ENCODE measurements around the gene IQGAP2. TPM values are rescaled to one million over a fixed set of nuclear protein-coding genes. Genes with fewer than 3 reads are reported as not detected.
"Not testable (repeated sequence)": the region's sequence is repeated elsewhere in the genome, so short reads cannot be mapped to it uniquely, and the experiment has no call there.

IQGAP2 gene
- total RNA-seq, 1 donor from 2014 or later: 28.5 TPM

DNA sequence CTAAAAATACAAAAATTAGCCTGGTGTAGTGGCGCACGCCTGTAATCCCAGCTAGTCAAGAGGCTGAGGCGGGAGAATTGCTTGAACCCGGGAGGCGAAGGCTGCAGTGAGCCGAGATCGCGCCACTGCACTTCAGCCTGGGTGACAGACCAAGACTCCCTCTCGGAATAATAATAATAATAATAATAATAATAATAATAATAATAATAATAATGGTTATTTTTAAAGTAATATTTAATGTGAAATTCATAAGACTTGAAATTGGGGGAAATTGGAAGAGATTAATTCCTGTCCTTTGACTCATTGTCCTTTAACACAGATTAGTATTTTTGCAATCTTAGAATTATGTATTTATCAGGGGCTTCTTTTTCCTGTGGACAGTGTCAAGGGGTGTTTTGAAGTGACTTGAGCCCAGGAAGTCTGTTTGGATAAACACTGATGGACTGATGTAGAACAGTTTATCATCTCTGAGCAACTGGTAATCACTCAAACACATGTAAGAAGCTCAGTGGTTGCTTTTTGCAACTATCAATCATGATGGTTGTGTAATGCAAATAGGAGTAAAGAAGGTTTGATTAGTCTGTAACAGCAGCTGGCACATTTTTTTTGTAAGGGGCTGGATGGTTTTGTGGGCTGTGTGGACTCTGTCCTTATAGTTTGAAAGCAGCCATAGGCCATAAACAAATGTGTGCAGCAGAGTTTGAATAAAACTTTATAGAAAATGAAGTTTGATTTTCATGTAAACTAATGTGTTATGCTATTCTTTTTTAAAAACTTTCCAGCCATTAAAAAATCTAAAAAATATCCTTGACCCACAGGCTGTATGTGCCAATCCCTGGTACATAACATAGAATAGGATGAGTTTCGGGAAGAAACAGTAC lies 126.6 kb downstream of the IQGAP2 start:
- DNase-seq (ENCODE audit: low spot score): no peak

- no peak for DNase-seq (ENCODE audit: low spot score)
These were observed 129.0 kb downstream of the IQGAP2 start for GRCh38 chr5:76532052-76532451.

- DNase-seq (ENCODE audit: low spot score): no peak
These were observed 129.9 kb downstream of the IQGAP2 start for GRCh38 chr5:76532973-76533372.

GRCh38 chr5:76535577-76535976 lies 132.5 kb downstream of the IQGAP2 start:
- DNase-seq (ENCODE audit: low spot score): no peak

DNA sequence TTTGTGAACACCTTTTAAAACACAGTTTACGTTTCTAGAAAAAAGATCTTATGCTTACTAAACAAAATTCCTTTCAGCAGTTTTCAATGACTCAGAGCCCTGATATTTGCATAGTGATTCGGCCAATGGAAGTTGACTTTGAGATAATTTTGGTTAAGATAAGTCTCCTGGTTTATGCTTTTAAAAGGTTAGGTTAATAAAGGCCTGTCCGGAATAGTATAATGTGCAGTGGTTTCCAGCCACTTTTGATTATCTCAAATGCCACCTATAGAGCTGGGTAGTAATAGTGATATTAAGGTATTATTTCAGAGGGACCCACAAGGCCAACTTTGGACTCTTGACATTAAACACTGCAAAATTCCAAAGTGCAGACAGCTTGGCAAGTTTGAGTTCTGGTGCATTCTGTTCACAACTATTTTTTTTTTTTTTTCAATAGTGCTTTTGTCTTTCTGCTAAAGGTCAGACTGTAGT lies 134.0 kb downstream of the IQGAP2 start:
- no peak for DNase-seq (ENCODE audit: low spot score)

GRCh38 chr5:76542241-76542640 lies 139.2 kb downstream of the IQGAP2 start:
- no peak for DNase-seq (ENCODE audit: low spot score)

DNA sequence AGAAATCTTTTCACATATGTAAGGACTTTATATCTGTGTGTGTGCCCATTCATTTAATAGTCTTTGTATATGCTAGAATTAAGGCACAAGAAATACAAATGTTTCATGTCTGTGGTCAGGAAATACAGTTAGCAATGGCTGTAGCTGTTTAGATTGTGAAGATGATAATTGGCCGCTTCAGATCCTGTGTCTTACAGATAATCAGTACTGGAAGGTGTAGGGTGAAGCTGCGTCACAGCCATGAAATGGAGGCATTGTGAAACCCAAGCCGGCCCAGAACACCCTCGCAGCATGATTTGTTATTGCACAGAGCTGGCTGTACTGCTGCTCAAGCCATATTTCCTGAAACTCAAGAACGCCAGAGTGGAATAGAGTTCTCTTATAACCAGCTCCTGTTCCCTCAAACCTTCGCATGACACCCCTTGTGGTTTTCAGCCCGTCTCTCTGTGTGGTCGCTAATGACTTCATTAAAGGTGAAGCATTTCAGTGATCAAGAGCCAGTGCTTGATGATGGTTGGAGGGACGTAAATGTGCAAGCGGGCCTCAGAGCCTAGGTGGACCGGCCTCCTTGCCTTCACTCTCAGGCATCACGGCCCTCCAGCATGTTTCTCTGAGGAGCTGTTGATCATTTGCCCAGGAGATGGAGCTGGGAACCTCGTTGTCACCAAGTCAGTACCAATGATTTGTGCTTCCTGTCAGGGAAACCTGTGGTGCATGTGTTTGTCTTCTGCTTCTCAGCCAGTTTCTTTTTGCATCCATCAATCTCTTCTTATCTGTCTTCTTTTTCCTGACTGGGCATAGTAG lies 140.0 kb downstream of the IQGAP2 start:
- no peak for DNase-seq (ENCODE audit: low spot score)

GRCh38 chr5:76544268-76544926 lies 141.3 kb downstream of the IQGAP2 start:
- DNase-seq (ENCODE audit: low spot score): no peak

DNA sequence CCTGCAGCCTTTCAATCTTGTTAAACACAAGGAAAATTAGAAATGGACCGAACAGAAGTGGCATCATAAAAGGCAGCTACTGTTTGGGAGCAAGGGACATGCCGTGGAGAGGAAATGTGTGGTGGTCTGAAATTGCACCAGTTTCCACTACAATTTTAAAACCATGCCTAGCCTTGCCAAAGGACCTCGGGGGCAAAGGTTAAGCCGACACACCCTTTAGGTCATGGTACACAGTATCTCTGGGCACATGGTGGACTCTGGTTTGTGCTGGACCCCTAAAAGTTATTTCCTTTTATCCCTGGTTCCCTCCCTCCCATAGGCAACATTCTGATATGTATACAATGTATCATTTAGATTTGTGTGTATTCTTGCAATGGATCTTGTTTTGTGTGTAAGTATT lies 142.1 kb downstream of the IQGAP2 start:
- no peak for DNase-seq (ENCODE audit: low spot score)

DNA sequence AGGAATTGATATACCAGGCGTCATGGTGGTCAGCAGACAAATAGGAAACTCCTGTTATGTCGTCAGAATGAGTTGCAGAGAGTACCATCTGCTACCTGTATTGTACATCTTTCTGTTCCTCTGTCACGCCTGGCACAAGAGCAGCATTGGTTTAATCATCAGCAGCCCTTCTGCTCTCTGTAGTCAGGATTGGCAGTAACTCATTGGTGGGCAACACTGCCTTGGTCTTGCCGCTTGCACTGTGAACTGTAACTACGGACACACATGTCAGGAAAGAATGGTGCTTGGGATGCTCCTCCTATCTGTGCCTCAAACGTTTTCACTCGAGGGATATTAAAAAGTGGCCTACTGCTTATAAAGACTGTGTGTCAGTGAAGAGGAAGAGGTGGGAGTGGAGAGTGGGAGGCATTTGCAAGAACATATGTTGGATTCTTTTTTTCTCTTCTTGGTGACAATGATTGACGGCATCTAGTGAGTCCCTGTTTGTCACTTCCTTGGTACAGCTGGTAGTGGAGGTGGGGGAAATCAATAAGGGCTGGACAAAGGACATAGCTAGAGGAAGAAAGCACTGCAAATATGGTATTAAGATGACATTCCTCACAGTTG lies 143.5 kb downstream of the IQGAP2 start:
- no peak for DNase-seq (ENCODE audit: low spot score)

DNA sequence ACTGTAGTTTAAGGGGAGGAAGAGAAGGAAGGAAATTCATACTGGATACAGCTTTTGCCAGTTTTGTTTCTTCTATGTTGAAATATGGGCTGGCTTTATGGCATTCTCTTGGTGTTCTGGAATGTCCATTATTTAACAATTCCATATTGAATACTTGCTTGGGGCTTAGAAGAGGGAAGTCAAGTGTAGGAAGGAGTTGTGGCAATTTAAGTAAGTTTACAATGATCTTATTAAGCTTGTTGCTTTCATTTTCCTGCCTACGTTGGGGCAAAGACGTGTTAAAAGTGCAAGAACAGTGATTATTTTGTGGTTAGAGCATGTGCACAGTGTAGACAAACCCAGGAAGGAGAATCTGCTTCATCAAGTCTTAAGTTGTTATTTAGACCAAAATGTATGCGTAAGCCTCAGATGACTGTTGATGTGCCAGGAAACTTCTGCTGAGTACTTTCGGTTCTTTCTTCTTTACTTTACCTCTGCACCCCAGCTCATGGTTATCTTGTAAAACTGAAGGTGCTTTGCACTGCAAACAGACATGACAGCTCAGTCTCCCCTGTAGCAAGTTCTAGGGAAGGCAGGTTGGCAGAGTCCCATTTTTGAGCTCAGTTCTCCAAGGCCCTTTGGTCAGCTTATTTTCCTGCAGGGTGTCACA lies 144.3 kb downstream of the IQGAP2 start:
- DNase-seq (ENCODE audit: low spot score): no peak

DNA sequence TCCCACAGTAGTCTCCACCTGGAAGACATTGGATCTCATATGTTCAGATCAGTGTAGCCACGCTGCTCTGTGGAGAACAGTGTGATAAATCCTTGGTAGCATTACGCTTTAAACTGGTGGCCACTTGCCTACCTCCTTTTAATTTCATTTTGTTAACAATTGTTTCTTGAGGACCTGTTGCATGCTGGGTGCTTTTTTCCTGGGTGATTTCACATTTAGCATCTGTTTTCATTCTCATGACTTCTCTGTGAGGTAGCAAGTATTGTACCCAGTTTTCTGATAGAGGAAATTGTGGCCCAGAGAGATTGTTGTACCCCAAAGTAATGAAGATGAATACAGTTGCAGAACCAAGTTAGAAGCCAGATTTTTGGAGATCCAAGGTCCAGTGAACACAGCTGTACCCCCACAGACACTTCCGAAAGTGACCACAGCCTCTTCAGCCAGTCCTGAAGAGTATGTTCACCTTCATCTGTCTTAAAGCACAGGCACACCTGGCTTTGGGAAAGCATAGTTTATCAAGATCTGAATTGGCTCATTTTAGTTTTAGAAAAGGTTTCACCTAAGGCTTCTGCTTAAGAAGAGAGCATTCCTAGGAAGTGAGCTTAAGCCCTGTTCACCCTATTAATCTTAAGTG lies 144.9 kb downstream of the IQGAP2 start:
- DNase-seq (ENCODE audit: low spot score): no peak

DNA sequence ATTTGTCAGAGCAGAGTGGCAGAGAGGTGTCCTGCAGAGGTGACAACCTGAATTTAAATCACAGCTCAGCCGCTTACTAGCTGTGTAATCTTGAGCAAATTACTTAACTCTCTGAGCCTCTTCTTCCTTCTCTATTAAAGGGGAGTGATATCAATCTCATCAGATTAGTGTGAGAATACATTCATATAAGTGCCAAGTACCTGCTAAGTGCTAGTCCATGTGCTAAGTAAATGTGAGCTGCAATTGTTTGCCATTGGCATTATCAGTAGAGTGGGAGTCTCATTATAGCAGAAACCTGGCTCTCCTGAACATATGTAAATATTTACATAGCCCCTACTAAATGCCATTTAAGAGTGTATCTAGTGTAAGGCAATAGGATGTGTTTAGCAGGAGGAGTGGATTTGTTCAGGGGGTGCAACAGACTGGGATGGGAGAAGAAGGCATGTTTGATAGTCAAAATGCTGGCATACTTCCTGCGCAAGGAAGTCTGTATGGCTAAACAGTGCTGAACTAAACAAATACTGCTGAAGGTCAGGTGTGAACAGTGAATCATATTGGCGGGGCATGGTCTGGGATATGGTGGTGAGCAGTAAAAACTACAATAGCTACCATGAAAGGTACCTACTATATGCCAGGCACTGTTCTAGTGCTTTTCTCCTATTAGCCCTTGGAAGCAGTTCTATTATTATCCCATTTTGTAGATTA lies 145.6 kb downstream of the IQGAP2 start:
- no peak for DNase-seq (ENCODE audit: low spot score)

DNA sequence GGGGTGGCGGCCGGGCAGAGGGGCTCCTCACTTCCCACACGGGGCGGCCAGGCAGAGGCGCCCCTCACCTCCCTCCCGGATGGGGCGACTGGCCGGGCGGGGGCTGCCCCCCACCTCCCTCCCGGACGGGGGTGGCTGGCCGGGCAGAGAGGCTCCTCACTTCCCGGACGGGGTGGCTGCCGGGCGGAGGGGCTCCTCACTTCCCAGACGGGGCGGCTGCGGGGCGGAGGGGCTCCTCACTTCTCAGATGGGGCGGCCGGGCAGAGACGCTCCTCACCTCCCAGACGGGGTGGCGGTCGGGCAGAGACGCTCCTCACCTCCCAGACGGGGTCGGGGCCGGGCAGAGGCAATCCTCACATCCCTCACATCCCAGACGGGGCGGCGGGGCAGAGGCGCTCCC lies 147.8 kb downstream of the IQGAP2 start:
- DNase-seq (ENCODE audit: low spot score): not testable (repeated sequence)

GRCh38 chr5:76552546-76552945 lies 149.5 kb downstream of the IQGAP2 start:
- no peak for DNase-seq (ENCODE audit: low spot score)

- no peak for DNase-seq (ENCODE audit: low spot score)
These were observed 150.2 kb downstream of the IQGAP2 start for GRCh38 chr5:76553251-76553650.

DNA sequence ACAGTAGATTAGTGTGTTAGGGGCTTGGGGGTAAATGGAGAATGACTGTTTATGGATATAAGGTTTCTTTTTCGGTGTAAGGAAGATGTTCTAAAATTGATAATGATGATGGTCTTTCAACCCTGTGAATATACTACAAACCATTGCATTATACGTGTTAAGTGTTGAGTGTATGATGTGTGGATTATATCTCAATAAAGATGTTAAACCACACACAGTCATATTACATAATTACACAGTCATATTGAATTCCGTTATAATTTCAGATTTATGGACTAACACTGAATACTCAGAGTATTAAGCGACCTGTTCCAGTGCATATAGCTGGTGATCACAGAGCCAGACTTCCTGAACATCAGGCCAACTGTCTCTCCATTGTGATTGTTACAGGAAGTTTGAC lies 152.0 kb downstream of the IQGAP2 start:
- DNase-seq (ENCODE audit: low spot score): no peak

- DNase-seq (ENCODE audit: low spot score): no peak
These were observed 152.6 kb downstream of the IQGAP2 start for GRCh38 chr5:76555717-76556116.

DNA sequence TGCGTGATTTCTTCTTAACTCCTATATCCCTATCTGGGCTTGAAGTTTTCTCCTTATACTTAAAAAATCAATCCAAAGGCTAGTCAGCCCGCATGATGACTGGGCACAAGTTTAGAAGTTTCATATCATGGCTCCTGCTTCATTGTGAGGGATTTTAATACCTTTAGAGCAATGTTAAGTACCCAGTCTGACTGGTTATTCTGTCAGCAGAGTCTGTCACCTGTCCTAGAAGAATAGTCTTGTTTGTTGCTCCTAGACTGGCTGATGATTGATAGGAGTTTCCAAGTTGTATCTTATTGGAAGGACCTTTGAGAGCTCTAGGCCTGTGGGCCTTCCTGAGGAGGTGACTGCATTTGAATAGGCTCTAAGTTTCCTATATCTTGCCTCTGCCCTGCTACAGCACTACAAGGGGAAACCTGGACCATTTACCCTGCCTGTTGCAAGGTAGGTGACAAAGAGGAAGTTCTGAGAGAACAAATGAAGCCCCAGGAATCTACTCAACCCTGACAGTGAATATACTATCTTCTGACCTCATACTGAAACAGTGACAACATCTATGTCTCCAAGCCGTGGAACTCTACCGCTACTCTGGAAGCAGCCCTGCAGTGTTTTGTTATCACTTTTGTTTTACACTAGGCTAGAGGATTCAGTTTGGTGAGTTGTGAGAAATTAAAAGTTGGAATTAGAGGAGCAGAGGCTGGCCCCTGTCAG lies 153.6 kb downstream of the IQGAP2 start:
- DNase-seq (ENCODE audit: low spot score): no peak
